Ureter (tissue), 1 donor: ENCODE data around the gene ESD. TPM values are rescaled to one million over a fixed set of nuclear protein-coding genes. Genes with fewer than 3 reads are reported as not detected.
"Not testable (repeated sequence)": the region's sequence is repeated elsewhere in the genome, so short reads cannot be mapped to it uniquely, and the experiment has no call there.

Experiments used
- DNase-seq: peaks from one replicate; pipeline ENCODE4 v3.0.0-alpha.2; 2020; ENCODE audit warnings: low spot score
- total RNA-seq: library from RNA; stranded (reverse); gene quantifications from one replicate; pipeline ENCODE4 v1.2.4, GENCODE V29; 2023
- donor health status: DM: yes; HTN: yes; CAD: no.

ESD gene
- 90.0 TPM for total RNA-seq

- peak; percentile 95 for DNase-seq
Measured at GRCh38 chr13:46796515-46797474, at the start of gene ESD. ESD (minus strand) TSS chr13:46797161; CDS start chr13:46791413, 5,748 bp downstream.

GRCh38 chr13:46846726-46847125 is 49.8 kb upstream of the ESD start:
- DNase-seq, result no peak

- no peak for DNase-seq
Measured at GRCh38 chr13:46845146-46845545, 48.2 kb upstream of the ESD start.

GRCh38 chr13:46844431-46844830 is 47.5 kb upstream of the ESD start:
- DNase-seq, result no peak

DNA sequence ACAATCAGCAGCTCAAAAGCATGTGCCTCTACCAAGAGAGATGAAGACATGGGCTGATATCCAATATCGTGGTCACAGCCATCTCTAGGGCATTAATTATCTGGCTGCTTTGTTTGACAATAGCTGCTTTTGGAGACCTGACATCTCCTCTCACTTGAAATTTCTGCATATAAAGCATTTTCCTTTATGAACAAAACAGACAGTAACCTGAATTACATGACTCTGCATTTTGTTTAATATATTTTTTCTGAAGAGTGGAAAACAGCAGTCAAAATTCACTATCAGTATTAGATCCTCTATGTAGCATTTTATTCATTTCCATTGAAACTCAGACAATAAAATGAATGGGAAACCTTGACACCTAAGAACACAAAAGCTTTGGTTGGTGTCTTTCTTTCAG is 42.4 kb upstream of the ESD start:
- DNase-seq, result no peak

- DNase-seq, result no peak
Measured at GRCh38 chr13:46834657-46835056, 37.7 kb upstream of the ESD start.

DNA sequence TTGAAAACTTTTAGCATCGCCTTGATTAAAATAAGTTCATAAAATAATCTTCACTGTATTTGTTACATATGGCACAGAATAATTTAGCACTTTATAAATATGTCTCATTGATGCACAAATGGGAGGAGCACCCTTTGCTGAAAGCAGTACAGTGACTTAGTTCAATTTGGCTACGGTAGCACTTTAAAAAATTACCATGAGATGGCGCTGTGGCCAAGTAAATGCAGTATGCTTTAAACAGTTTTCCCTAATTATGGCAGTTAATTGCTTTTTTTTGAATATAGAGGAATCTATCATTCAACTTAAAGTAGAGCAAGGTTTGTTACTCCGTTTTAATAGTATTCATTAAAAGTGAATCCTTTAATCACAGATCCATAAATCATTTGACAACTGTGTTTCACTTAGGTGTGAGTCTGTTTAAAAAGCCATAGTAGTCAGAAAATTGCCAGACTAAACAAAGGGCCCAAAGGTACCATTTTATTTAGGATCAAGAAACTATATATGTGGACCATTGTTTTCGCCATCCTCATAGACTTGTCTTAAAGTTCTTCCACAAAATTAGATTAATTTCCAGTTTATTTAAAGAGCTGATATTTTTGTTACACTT is 34.7 kb upstream of the ESD start:
- no peak for DNase-seq

DNA sequence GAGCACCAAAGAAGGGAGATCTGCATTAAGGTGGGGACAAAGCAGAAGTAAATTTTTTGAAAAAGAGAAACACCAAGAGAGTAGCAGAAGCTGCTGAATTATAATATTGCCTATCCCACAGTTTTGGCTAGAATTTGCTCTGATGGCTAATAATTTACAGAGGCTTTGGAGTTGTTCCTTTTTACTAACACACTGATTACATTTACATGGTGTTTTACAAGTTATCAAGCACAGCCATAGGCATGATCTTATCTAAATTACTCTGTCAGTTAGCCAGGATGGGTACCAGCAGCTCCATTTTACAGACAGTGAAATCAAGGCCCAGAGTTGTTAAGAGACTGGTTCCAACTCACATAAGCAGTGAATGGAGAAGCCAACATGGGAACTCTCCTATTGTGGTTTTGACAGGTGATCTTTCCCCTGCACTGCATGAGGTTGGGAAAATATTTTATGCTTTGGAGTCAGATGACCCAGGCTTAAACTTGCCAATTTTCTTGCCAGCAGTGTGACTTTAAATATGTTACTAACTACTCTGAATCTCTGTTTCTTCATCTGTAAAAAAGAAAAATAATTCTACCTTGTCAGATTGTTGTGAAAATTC is 33.5 kb upstream of the ESD start:
- no peak for DNase-seq

- no peak for DNase-seq
Measured at GRCh38 chr13:46822551-46822950, 25.6 kb upstream of the ESD start.

GRCh38 chr13:46817838-46818476 is 21.0 kb upstream of the ESD start:
- no peak for DNase-seq

GRCh38 chr13:46817095-46817494 is 20.1 kb upstream of the ESD start:
- DNase-seq, result no peak

GRCh38 chr13:46816371-46816770 is 19.4 kb upstream of the ESD start:
- no peak for DNase-seq

DNA sequence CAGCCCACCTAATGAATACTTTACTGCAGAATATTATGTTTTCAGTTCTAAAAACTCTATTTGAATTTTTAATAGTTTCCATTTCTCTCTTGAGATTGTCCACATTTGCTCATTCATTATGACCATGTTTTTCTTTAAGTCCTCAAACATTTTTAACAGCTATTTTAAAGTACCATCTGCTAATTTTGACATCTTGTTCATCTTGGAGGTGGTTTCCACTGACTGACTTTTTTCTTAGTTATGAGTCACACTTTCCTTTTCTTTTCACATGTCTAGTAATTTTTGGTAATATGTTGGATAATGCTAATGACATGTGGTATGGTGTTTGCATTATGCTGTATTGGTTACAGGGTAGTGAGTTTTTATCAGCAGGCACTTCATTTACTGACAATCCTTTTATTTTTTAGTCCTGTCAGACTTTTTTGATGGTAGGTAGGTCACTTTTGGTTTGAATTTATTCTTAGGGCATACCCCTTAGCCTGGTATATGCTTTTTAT is 15.4 kb upstream of the ESD start:
- no peak for DNase-seq

DNA sequence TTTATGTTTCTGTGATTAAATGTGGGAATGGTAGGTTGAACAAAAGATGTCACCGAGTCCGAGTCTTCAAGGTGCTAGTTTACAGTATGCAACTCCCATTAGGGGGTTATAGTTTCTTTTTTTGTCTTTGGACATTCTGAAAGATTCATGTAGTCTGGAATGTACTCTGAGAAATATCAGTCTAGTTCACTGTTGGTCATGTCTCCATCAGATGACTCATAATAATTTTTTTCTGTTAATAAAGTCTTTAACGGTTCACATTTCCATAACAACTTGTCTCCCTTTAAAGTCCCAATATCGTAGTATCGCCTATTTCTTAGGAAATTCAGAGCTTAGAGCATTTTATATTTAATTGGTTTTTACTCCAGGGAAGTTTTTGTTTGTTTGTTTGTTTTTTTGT is 13.5 kb upstream of the ESD start:
- no peak for DNase-seq

GRCh38 chr13:46804921-46805320 is 8.0 kb upstream of the ESD start:
- not testable (repeated sequence) for DNase-seq

GRCh38 chr13:46804391-46804815 is 7.4 kb upstream of the ESD start:
- DNase-seq, result no peak

DNA sequence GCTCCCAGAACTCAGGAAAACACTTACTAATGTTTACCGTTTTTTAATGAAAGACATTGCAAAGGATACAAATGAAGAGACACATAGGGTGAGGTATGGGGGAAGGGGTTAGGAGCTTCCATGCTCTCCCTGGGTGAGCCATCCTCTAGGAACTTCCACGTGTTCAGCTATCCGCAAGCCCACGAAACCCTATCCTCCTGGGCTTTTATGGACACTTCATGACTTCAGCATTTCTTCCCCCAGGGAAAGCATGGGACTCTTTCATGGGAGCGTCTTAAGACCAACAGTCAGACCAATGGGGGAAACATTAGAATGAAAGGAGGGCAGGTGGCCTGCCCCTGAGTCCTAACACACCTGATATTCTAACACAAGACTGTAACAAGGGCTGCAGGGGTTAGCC is 6.6 kb upstream of the ESD start:
- DNase-seq, result no peak

DNA sequence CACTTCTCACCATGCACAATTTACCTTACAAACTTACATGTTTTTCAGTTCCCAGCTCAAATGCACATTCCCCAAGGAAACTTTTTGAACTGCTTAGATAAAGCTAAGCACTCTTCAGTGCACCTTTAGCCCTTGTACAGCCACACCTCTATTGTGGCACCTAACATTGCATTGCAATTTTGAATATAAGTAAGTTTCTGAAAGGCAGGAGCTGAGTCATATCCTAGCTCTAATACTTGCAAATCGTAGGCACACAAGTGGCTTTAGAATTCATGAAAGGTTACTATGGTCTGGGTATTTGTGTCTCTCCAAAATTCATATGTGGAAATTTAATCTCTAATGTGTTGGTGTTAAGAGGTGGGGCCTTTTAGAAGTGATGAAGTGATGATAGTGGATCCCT is 4.9 kb upstream of the ESD start:
- DNase-seq, result no peak

GRCh38 chr13:46799139-46799538 is 2.2 kb upstream of the ESD start:
- no peak for DNase-seq

GRCh38 chr13:46797501-46798237 is 708 bp upstream of the ESD start:
- no peak for DNase-seq

GRCh38 chr13:46796129-46796514 is 839 bp downstream of the ESD start:
- DNase-seq, result no peak
